ENCODE measurements around the gene LCE2B. TPM values are rescaled to one million over a fixed set of nuclear protein-coding genes. Genes with fewer than 3 reads are reported as not detected.
"Not testable (repeated sequence)": the region's sequence is repeated elsewhere in the genome, so short reads cannot be mapped to it uniquely, and the experiment has no call there.

The LCE2B gene
- total RNA-seq, 2 experiments from 2014 or later: not detected

GRCh38 chr1:152673016-152673415 is 12.9 kb upstream of the LCE2B start:
- H4K20me1 ChIP-seq (ENCODE audit: insufficient read depth, low read length): no peaks in the 10 kb centered on the region
- H3K27ac ChIP-seq (ENCODE audit: low read depth, low read length, poor library complexity, severe bottlenecking): no peak overlapping the region
- ChIA-PET CTCF (ENCODE audit: unreplicated experiment) (no interaction called here), POLR2A (no interaction called here)
- TF ChIP-seq EZH2phosphoT487 (IDR thresholded peaks at IDR 0.05; ENCODE audit: borderline replicate concordance, low read depth, low read length): no peak
- TF ChIP-seq, protein P1, sequence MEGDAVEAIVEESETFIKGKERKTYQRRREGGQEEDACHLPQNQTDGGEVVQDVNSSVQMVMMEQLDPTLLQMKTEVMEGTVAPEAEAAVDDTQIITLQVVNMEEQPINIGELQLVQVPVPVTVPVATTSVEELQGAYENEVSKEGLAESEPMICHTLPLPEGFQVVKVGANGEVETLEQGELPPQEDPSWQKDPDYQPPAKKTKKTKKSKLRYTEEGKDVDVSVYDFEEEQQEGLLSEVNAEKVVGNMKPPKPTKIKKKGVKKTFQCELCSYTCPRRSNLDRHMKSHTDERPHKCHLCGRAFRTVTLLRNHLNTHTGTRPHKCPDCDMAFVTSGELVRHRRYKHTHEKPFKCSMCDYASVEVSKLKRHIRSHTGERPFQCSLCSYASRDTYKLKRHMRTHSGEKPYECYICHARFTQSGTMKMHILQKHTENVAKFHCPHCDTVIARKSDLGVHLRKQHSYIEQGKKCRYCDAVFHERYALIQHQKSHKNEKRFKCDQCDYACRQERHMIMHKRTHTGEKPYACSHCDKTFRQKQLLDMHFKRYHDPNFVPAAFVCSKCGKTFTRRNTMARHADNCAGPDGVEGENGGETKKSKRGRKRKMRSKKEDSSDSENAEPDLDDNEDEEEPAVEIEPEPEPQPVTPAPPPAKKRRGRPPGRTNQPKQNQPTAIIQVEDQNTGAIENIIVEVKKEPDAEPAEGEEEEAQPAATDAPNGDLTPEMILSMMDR (conservative IDR thresholded peaks at IDR 0.05; ENCODE audit: low read length): no peak
- no peaks in the 10 kb centered on the region for H3K9me3 ChIP-seq (ENCODE audit: low read length)
- no peaks in the 10 kb centered on the region for H3K36me3 ChIP-seq (ENCODE audit: insufficient read depth, low read length)
- no peak overlapping the region for H3K4me2 ChIP-seq (ENCODE audit: low read length)
- BruUV-seq (replicated peaks): no TSS peak
- no peak overlapping the region for H3K4me3 ChIP-seq (ENCODE audit: low read depth, low read length, poor library complexity, severe bottlenecking)
- no peak overlapping the region for H2AFZ ChIP-seq (ENCODE audit: low read length)
- H3K4me1 ChIP-seq (ENCODE audit: insufficient read depth, low read length, poor library complexity, severe bottlenecking): no peaks in the 10 kb centered on the region
- no peaks in the 10 kb centered on the region for H3K9me2 ChIP-seq (ENCODE audit: insufficient read depth, low read length)
- no peak for DNase-seq (ENCODE audit: low spot score)
- H3K79me2 ChIP-seq (ENCODE audit: insufficient read depth, low read depth, low read length): no peaks in the 10 kb centered on the region
- intact Hi-C loops (cut with micrococcal nuclease; ENCODE audit: unreplicated experiment): no loop called here

DNA sequence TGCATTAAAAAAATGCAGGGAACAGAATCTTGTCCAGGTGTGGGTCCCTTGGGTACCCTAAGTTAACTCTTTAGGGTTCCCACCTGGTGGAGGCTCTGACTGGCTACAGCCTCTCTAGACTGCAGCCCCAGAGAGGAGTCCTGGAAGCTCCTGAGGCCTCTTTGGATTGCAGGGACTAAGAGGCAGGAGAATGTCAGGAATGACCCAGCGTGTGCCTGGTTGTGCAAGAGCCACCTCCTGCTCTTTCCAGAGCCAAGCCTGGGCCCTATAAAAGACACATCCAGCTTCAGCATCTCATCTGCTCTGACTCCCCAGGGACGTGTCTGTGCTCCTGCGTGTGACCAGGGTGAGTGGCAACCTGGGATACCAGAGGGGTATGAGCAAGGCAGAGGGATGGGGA is 10.9 kb upstream of the LCE2B start, which contains the start of gene LCE2C:
LCE2C (plus strand) TSS at position 297 of the 400 bp plus-strand sequence. CDS start 737 bp downstream, outside the sequence.
- BruUV-seq (replicated peaks); H3K4me3 ChIP-seq (ENCODE audit: low read depth, low read length, poor library complexity, severe bottlenecking); H2AFZ ChIP-seq (ENCODE audit: low read length); CTCF ChIA-PET (ENCODE audit: unreplicated experiment); H3K27ac ChIP-seq (ENCODE audit: low read depth, low read length, poor library complexity, severe bottlenecking); POLR2A ChIA-PET; H3K36me3 ChIP-seq (ENCODE audit: insufficient read depth, low read length); H3K79me2 ChIP-seq (ENCODE audit: insufficient read depth, low read depth, low read length); H4K20me1 ChIP-seq (ENCODE audit: insufficient read depth, low read length); intact Hi-C loops (cut with micrococcal nuclease; ENCODE audit: unreplicated experiment); H3K9me2 ChIP-seq (ENCODE audit: insufficient read depth, low read length); DNase-seq (ENCODE audit: low spot score); H3K4me2 ChIP-seq (ENCODE audit: low read length); H3K9me3 ChIP-seq (ENCODE audit: low read length); H3K4me1 ChIP-seq (ENCODE audit: insufficient read depth, low read length, poor library complexity, severe bottlenecking): not testable (repeated sequence)

GRCh38 chr1:152679459-152679858 is 6.5 kb upstream of the LCE2B start:
- no peak overlapping the region for H3K4me3 ChIP-seq (ENCODE audit: low read depth, low read length, poor library complexity, severe bottlenecking)
- H3K79me2 ChIP-seq (ENCODE audit: insufficient read depth, low read depth, low read length): no peaks in the 10 kb centered on the region
- POLR2A ChIA-PET: no interaction called here
- no peak overlapping the region for H3K27ac ChIP-seq (ENCODE audit: low read depth, low read length, poor library complexity, severe bottlenecking)
- no peaks in the 10 kb centered on the region for H3K36me3 ChIP-seq (ENCODE audit: insufficient read depth, low read length)
- H3K9me2 ChIP-seq (ENCODE audit: insufficient read depth, low read length): no peaks in the 10 kb centered on the region
- TF ChIP-seq, protein P1 (conservative IDR thresholded peaks at IDR 0.05; ENCODE audit: low read length): no peak
- TF ChIP-seq EZH2phosphoT487 (IDR thresholded peaks at IDR 0.05; ENCODE audit: borderline replicate concordance, low read depth, low read length): no peak
- H4K20me1 ChIP-seq (ENCODE audit: insufficient read depth, low read length): no peaks in the 10 kb centered on the region
- no TSS peak for BruUV-seq (replicated peaks)
- no peaks in the 10 kb centered on the region for H3K9me3 ChIP-seq (ENCODE audit: low read length)
- CTCF ChIA-PET (ENCODE audit: unreplicated experiment): no interaction called here
- H3K4me1 ChIP-seq (ENCODE audit: insufficient read depth, low read length, poor library complexity, severe bottlenecking): no peaks in the 10 kb centered on the region
- intact Hi-C loops (cut with micrococcal nuclease; ENCODE audit: unreplicated experiment): no loop called here
- no peak overlapping the region for H3K4me2 ChIP-seq (ENCODE audit: low read length)
- no peak overlapping the region for H2AFZ ChIP-seq (ENCODE audit: low read length)
- DNase-seq (ENCODE audit: low spot score): no peak
